ENCODE measurements around the gene WDR31.
A peak's percentile ranks its signal among the peaks of the same experiment; 100 is the strongest.

The WDR31 gene

GRCh38 chr9:113341712-113342410 lies 1.8 kb upstream of the WDR31 start:
- no peak for DNase-seq (ENCODE audit: low read depth in 2 of 2)

- no peak for DNase-seq (ENCODE audit: low read depth in 2 of 2)
Observed at GRCh38 chr9:113337714-113338113, 2.4 kb downstream of the WDR31 start.

DNA sequence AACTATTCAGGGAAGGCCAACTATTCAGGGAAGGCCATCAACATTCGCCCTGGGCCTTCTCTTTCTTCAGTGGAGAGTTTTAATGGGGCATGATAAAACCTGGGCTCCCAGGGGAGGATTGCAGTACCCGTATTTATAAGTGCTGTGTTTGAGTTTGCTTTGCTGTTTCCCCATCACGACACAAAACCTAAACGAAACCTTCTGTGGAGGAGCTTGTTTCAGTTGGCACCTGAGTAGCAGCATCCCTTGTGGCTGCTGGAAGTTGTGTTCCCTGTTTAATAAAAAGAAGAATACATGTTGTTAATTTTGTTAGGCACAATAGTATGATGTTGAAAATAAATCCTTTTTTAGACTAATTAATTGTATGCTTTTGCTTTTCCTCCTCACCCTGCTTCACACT lies 8.3 kb downstream of the WDR31 start:
- no peak for DNase-seq (ENCODE audit: low read depth in 2 of 2)

DNA sequence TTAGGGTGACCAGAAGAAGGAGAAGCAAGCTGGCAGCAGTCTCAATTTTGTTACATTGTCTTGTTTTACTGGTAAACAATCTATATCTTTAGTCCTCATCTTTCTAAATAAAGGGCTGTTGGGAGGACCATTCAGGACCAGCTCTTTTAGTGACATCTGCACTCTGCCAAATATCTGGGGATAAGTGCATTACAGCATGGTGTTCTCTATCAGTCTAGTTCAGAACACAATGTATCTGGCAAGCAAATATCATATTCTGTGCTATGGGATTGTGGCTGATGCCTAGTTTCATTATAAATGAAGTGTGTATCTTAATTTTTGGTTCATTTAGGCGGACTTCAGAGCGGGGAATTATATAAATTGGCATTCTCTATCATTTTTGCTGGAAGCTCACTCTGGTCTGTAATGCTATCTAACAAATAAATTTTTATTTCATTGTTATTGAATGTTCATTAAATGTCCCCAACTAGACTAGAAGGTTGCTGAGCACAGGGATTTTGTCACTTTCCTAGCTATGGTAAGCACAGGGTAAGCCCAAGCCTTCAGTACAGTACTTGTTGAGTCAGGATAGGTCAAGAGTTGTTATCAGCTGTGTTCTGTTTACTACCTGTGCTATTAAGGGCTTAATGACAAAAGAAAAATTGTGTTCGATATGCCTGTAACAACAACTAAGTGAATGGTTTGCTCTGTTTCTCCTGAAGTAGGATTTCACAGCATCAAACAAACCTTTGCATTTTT lies 11.9 kb downstream of the WDR31 start:
- DNase-seq (ENCODE audit: low read depth in 2 of 2) = no peak

- DNase-seq (ENCODE audit: low read depth in 2 of 2) = no peak
Observed at GRCh38 chr9:113326230-113326629, 13.8 kb downstream of the WDR31 start.

- no peak for DNase-seq (ENCODE audit: low read depth in 2 of 2)
Observed at GRCh38 chr9:113322671-113323070, 17.4 kb downstream of the WDR31 start.

- no peak for DNase-seq (ENCODE audit: low read depth in 2 of 2)
Observed at GRCh38 chr9:113320051-113320450, 20.0 kb downstream of the WDR31 start.

GRCh38 chr9:113319054-113319453 lies 21.0 kb downstream of the WDR31 start:
- DNase-seq (ENCODE audit: low read depth in 2 of 2) = no peak

DNA sequence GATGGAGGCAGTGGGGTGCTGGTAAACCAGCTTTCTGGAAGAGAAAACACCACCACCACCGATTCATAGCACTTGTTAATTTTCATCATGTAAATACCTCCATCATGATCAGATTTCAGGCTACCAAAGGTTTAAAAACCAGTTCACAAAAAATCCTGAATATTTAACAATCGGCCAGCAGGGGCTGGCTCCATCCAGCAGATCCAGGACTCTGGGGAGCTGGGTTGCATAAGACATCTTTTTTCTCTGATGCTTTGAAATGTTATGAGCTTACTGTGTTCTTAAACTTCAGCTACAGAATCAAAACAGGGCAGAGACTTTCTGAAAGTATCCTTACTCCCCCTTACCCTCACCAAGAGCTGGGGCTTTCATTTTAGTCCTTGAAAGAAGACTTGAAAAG lies 22.3 kb downstream of the WDR31 start:
- no peak for DNase-seq (ENCODE audit: low read depth in 2 of 2)

DNA sequence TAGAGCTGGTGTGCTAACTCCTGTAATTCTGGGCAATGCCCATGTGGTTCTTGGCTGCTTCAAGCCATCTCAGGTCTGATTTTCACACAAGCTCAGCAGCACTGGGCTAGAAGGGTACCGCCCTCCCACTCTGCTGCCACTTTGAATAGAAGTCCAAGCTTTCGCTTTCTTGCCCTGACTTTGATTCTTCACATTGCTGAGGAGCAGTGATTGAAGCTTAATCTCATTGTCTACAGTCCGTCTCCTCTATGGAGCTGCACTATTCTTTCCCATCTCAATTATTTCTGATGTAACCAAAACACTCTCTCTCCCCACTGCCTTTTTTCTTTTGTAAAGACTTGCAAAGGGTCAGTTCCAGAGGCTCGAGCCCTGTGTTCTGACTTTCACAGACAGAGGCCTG lies 24.0 kb downstream of the WDR31 start:
- no peak for DNase-seq (ENCODE audit: low read depth in 2 of 2)

DNA sequence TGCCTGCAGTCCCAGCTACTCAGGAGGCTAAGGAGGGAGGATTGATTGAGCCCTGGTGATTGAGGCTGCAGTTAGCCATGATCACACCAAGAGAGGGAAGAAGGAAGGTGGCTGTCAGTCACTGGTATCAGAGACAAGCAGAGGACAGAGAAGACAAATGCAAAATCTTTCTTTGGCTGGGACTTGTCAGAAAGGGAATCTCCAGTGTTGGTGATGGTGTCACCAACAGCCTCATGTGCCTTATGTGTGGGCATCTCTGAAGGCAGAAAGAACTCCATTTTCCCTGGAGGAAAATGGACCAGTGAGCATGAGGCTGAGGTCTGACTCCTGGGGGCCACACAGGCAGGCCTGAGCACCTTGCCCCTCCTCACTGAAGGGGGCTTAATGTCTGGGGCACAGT lies 24.8 kb downstream of the WDR31 start:
- DNase-seq (ENCODE audit: low read depth in 2 of 2) = no peak

GRCh38 chr9:113313261-113313660 lies 26.8 kb downstream of the WDR31 start:
- no peak for DNase-seq (ENCODE audit: low read depth in 2 of 2)

GRCh38 chr9:113311961-113312360 lies 28.1 kb downstream of the WDR31 start:
- DNase-seq (ENCODE audit: low read depth in 2 of 2) = peak in 1 of 2 experiments; percentile 30

DNA sequence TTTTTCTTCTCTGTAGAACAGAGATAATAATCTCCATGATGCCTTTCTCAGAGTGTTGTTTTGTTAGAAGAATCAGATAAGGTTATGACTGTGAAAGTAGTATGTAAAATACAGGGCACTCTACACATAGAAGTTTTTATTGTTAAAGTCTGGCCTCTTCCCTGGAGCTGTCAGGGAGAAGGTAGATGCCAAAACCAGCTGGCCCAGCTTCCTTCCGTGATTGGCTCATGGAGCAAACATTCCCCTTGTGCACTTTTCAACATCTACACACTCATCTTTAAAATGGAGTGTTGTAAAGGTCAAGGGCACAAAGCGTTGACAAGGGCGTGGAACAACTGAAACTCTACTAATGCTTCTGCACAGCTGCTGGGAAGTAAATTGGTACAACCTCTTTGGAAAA lies 29.5 kb downstream of the WDR31 start:
- DNase-seq (ENCODE audit: low read depth in 2 of 2) = no peak

DNA sequence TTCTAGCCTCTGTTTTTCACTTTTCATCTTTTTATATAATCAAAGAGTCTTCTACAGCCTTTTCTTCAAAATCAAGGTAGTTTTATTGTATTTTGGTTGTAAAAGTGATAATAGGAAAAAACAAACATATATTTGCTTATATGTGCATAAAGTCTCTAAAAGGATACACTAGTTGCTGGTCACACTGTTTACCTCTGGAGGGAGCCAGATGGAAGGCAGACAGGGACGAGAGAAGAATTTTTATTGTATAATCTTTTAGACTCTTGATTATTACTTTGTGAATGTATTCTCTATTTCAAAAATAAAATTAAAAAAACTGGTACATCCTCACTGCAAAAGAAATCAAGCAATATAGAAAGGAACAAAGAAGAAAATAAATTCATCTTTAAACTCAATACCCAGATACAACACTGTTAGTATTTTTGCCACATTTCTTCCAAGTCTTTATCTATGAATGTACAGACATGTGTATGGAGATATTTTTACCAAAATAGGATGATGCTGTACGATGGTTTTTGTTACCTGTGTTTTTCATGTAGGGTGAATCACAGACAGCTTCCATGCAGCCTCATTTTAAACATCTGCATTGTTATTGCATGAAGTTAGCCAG lies 30.8 kb downstream of the WDR31 start:
- no peak for DNase-seq (ENCODE audit: low read depth in 2 of 2)

DNA sequence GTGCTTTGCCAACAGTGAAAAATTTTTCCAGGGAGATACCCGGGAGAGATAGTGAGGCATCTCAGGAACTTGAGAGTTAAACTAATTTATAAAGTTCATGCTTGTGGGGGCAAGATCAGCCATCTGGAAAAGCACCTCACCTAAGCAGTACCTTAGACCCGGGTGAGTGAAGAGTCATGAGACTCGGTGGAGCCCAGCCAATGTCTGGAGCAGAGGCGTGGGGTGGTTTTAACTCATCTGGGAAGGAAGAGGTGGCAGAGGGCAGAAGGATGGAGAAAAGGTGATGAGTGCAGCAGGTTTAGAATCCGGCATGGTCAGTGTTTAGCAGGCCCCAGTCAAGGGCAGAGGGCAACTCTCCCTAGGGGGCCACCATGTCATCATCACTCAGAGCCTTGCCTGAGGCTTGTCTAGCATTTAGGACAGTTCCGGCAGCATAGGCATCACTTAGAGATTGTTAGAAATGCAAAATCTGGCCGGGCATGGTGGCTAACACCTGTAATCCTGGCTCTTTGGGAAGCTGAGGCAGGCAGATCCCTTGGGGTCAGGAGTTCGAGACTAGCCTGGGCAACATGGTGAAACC lies 32.6 kb downstream of the WDR31 start:
- no peak for DNase-seq (ENCODE audit: low read depth in 2 of 2)

DNA sequence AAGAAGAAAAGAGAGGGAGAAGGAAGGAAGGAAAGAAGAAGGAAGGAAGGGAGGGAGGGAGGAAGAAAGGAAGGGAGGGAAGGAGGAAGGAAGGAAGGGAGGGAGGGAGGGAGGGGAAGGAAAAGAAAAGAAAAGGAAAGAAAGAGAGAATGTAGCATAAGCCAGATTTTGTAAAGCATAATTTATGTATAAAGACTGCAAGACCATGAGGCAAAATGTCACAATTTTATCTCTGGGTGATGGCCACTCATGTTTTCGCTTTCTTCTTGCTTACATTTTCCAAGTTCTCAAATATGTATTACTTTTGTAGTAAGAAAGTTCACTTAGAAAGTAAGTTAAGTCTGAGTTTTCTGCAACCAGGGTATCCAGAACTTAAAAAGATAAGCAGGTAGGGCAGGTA lies 33.5 kb downstream of the WDR31 start:
- no peak for DNase-seq (ENCODE audit: low read depth in 2 of 2)

DNA sequence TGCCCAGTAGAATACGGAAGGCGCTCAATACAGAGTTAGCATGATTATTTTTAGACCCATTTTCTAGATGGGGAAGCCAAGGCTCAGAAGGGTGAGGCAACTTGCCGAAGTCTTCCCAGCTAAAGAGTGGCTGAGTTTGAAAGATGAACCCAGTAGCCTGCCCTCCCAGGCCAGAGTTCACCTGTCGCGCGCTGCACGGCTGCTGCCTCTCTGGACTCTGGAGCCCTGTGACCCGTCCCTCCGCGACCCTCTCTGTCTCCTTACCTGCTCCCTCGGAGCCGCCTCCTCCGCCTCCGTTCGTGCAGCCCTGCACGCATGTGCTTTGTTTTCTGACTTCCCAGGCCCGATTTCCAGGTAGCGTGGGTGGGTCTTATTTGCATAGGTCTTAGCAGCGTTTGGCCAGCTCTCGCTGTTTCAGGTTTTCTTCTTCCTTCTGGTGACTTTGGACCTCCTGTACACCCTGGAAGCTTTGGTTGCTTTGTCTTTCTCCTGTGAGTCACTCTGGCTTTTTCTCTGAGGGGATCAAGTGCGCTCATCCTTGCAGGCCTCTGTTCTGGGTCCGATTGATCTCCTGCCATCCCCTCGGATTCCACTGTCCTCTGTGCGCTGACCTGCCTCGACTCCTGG lies 37.2 kb downstream of the WDR31 start, which contains the start of gene RNF183:
TSS of gene RNF183 (minus strand) at position 585 of the 627 bp plus-strand sequence. CDS start 5,192 bp downstream, outside the sequence.
- no peak for DNase-seq (ENCODE audit: low read depth in 2 of 2)

DNA sequence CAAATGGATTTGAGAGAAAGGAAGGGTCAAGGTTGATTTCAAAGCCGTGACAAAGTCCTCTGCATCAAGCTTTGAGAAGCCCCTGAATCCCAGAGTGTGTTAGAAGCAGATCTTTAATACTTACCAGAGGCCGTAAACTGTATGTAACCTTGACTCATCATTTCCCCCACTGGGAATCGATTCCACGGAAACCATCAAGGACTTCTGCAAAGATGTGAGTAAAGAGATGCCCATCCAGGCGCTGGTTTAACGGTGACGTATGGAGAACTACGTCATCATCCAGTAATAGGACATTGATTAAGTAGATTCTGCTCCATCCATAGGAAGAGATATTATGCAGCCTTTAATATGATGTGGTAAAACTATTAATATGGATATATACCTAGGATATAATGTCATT lies 38.5 kb downstream of the WDR31 start:
- DNase-seq (ENCODE audit: low read depth in 2 of 2) = no peak

DNA sequence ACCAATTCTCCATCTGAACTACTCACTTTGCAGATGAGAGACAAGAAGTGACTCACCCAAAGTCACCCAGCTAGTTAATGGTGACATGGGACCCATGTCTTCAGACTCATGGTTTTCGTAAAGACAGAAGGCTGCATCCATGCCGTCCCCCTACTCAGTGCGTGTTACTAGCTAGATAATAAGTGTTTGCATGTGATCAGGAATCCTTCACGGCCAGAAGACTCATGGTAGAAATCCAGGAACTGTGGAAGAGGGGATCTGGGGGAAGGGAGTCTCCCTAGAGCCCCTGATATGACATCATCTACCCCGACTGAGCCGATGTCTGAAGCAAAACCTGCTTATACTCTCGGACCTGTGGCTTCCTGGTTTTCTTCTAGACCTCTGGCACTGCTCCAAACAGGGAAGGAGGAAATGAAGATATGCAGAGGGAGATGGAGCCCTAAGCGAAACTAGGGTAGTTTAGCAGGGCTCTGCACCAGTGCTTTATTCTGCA lies 40.2 kb downstream of the WDR31 start:
- DNase-seq (ENCODE audit: low read depth in 2 of 2) = no peak

DNA sequence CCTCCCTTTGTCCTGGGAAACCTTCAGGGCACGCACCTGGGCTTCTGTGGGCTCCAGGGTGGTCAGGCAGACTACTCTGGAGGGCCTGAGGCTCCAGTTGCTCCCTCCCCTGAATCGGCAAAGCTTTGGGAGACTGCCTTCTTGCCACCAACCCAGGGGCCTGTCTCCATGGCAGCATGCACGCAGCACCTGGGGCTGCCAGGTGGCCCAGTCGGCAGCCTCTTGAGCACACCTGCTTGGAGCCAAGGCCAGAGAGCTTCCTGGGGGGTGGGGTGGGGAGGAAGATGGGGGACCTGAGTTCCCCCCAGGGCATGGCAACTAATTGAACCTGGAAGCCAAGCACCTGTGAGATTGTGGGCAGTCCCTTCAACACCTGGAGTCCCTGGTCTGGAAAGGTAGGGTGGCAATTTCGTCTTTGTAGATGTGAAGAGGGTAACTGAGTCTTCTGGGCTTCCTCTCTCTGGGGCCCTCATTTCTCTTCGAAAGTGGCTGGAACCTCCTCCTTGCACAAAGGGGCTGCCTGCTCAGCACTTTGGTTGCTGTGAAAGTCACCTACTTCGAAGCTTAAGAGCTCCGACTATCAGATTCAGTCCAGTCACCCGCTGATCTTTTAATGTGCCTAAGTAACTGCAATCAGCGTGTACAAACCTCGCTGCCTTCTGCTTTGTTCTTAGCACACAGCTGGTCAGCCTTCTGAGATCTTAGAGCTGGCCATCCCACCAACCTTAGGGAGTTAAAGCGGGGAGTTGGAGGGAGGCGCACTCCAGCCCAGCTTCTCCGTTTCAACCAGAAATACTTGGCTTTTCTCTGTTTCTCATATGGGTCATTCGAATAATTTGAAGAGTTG lies 40.9 kb downstream of the WDR31 start:
- no peak for DNase-seq (ENCODE audit: low read depth in 2 of 2)

Data from fibroblast of skin of left quadriceps (primary cell).